Activated gamma-delta T cell (primary cell): ENCODE data around the gene KLHL6.
"Not testable (repeated sequence)": the region's sequence is repeated elsewhere in the genome, so short reads cannot be mapped to it uniquely, and the experiment has no call there.

Experiments
- DNase-seq: peaks from one replicate; lab custom pipeline; 2025; lab: John Stamatoyannopoulos, UW

The KLHL6 gene

GRCh38 chr3:183532620-183533411 is 22.7 kb downstream of the KLHL6 start:
- DNase-seq: no peak

GRCh38 chr3:183529717-183530116 is 25.8 kb downstream of the KLHL6 start:
- no peak for DNase-seq

GRCh38 chr3:183529185-183529584 is 26.3 kb downstream of the KLHL6 start:
- DNase-seq: no peak

DNA sequence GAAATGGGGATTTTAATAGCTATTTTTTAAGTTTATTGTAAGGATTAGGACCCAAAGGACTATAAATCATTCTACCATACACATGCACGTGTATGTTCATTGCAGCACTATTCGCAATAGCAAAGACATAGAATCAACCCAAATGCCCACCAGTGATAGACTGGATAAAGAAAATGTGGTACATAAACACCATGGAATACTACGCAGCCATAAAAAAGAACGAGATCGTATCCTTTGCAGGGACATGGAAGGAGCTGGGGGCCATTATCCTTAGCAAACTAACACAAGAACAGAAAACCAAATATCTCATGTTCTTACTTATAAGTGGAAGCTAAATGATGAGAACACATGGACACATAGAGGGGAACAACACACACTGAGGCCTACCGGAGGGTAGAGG is 26.7 kb downstream of the KLHL6 start:
- not testable (repeated sequence) for DNase-seq

GRCh38 chr3:183527428-183528379 is 27.8 kb downstream of the KLHL6 start:
- no peak for DNase-seq

DNA sequence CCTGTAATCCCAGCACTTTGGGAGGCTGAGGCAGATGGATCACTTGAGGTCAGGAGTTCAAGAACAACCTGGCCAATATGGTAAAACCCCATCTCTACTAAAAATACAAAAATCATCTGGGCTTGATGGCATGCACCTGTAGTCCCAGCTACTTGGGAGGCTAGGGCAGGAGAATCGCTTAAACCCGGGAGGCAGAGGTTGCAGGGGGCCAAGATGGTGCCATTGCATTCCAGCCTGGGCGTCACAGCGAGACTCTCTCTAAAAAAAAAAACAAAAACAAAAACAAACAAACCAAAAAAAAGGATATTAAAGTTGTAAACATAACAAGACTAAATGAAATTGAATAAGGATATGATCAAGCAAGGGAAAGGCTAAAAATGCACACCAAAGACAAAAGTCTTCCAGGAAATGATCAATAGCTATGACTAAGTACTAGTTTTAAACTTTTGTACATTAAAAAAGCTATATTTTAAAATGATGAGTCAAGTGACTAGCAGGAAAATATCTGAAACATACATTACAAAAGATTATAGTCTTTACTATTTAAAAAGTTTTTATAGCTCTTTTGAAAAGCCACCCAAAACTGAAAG is 28.6 kb downstream of the KLHL6 start:
- no peak for DNase-seq

- no peak for DNase-seq
Observed at GRCh38 chr3:183524476-183524875, 31.0 kb downstream of the KLHL6 start.

GRCh38 chr3:183520741-183521556 is 34.6 kb downstream of the KLHL6 start:
- DNase-seq: not testable (repeated sequence)

- DNase-seq: not testable (repeated sequence)
Observed at GRCh38 chr3:183520295-183520694, 35.2 kb downstream of the KLHL6 start.

DNA sequence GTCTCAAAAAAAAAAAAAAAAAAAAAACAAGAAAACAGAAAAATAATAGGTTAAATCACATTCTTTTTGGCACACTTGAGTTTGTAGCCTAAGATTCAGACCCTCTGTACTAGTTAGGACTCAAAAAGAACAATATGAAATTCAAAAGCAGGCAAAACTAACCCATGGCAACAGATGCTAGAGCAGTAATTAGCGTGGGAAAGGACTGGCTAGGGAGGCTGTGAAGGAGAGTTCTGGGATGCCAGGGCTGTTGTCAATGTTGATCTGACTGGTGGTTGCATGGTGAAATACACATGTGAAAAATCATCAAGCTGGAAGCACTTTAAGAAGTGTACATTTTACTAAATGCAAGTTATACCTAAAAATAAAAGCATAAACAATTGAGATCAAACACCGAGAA is 35.6 kb downstream of the KLHL6 start:
- DNase-seq: no peak

GRCh38 chr3:183518491-183519251 is 36.8 kb downstream of the KLHL6 start:
- DNase-seq: no peak

- DNase-seq: no peak
Observed at GRCh38 chr3:183517607-183518006, 37.9 kb downstream of the KLHL6 start.

DNA sequence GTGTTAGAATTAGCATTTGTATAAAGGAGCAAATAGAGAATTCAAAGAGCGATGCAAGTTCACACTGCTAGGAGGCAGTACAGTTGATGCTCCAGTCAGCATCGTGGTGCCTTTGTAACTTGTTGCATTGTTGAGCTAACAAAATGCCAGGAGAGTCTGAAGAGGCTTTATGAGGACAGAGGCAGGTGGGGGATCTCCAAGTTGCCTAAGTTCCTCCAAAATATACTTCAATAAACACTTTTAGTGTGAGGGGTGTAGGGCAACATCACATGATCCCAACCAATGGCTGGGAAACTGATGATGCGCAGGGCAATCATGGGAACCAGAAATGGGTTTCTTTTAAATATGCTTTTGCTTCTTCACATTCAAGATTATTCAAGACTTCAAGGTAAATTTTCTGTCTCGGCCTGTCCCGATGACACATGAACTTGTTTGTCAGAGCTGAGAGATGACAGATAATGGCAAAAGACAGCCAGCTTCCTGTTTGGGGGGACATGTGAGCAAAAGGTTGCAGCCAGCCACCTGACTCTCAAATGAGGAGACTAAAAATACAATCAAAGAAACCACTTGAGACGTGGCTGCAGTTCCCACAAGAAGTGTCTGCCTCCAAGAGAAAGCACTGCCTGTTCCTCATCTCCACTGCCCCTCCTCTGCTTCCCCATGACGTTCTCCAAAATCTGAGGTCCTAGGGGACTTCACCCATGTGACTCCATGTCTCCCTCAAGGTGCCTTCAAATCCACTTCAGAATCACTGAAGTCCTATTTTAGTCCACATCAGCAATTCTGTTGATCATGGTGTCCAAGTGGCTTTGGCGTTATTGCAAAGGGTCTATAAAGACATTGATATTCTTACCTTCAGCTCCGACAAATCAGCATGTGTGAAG is 39.3 kb downstream of the KLHL6 start:
- DNase-seq: no peak

GRCh38 chr3:183514021-183514420 is 41.5 kb downstream of the KLHL6 start:
- no peak for DNase-seq

DNA sequence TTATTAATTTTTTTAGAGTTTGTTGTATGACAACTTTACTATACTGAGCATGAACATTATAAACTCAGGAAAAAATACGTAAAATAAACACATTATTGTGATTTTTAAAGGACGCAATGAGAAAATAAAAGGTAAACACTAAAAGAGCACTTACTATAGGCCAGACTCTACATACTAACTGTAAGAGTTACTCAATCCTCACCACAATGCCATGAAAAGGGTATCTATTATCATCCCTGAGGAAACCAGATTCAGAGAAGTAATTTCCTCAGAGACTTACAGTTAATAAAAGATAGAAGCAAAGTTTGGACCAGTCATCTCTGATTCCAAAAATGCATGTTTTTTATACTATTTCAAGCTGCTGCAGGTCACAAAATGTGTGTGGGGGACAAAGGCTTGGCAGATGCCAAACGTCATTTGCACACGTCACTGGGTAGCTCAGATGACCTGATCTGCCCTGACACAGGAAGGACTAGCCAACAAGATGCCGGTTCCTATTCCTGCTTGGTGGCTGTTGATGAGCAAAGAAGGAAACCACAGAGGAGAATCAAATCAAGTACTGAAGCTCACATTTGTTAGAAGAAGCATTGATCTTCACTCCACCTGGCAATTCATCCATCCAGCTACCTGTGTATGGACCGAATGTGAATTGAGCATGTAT is 42.3 kb downstream of the KLHL6 start:
- DNase-seq: no peak

DNA sequence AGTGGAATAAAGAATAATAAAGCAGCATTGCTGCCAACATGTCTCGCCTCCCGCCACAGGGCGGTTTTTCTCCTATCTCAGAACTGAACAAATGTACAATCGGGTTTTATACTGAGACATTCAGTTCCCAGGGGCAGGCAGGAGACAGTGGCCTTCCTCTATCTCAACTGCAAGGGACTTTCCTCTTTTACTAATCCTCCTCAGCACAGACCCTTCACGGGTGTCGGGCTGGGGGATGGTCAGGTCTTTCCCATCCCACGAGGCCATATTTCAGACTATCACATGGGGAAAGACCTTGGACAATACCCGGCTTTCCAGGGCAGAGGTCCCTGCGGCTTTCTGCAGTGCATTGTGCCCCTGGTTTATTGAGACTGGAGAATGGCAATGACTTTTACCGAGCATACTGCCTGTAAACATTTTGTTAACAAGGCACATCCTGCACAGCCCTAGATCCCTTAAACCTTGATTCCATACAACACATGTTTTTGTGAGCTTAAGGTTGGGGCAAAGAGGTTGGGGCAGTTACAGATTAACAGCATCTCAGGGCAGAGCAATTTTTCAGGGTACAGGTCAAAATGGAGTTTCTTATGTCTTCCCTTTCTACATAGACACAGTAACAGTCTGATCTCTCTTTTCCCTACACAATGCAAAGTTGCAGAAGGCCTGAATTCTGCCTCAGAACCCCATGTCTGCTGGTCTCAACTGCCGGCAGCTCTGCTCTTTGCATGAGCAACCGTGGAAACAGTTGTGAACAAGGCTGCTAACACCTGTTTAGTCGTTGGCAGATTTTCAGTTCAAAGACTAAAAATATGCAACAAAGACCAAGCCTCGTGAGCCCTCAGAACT is 44.0 kb downstream of the KLHL6 start:
- DNase-seq: not testable (repeated sequence)

- no peak for DNase-seq
Observed at GRCh38 chr3:183508821-183509220, 46.7 kb downstream of the KLHL6 start.

DNA sequence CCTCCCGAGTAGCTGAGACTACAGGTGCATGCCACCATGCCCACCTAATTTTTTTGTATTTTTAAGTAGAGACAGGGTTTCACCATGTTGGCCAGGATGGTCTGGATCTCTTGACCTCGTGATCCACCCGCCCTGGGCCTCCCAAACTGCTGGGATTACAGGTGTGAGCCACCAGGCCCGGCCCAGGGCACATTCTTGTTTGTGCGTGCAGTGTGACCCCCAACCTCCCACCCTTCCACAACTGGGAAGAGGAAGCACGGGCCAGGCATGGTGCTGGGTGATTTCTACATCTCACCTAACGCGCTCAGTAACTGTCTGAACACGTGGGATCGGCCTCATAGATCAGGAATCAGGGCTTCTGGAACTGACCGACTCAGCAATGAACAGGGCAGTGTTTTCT is 48.0 kb downstream of the KLHL6 start:
- no peak for DNase-seq
